Chondrocyte (in vitro differentiated cells): ENCODE data around the gene APLP2. TPM values are rescaled to one million over a fixed set of nuclear protein-coding genes. Genes with fewer than 3 reads are reported as not detected.

Experiments used
- DNase-seq: peaks from one replicate; pipeline ENCODE4 v3.0.0; 2021; ENCODE audit warnings: mixed read lengths, low spot score
- H3K27ac Mint-ChIP-seq: one replicate; pipeline ENCODE4 v1.8.0; 2021; ENCODE audit warnings: mild to moderate bottlenecking, moderate library complexity, mixed read lengths; ENCODE audit not compliant: unreplicated experiment
- H3K27me3 Mint-ChIP-seq: 2 replicates; pipeline ENCODE4 v1.8.0; 2021; ENCODE audit warnings: low read depth, mixed read lengths
- H3K36me3 Mint-ChIP-seq: 2 replicates; pipeline ENCODE4 v1.8.0; 2021; ENCODE audit warnings: low read depth, mixed read lengths
- H3K4me1 Mint-ChIP-seq: 2 replicates; pipeline ENCODE4 v1.8.0; 2021; ENCODE audit warnings: low read depth, mild to moderate bottlenecking, mixed read lengths
- H3K4me3 Mint-ChIP-seq: one replicate; pipeline ENCODE4 v1.8.0; 2021; ENCODE audit warnings: mild to moderate bottlenecking, moderate library complexity, mixed read lengths; ENCODE audit not compliant: unreplicated experiment
- H3K9me3 Mint-ChIP-seq: 2 replicates; pipeline ENCODE4 v1.8.0; 2021; ENCODE audit warnings: low read depth, mixed read lengths
- total RNA-seq: library from RNA; stranded (reverse); gene quantifications from 3 replicates; pipeline ENCODE4 v1.2.1, GENCODE V29; 2021
- TF ChIP-seq, protein P1 (sequence below): fragments of 200-600 bp; sonication (generic); IDR thresholded peaks from 2 replicates; pipeline ENCODE4 v1.5.0; 2021; ENCODE audit warnings: antibody characterized with exemption, mild to moderate bottlenecking, moderate library complexity

Gene APLP2
- total RNA-seq, 1 donor from 2014 or later: 358 TPM

DNA sequence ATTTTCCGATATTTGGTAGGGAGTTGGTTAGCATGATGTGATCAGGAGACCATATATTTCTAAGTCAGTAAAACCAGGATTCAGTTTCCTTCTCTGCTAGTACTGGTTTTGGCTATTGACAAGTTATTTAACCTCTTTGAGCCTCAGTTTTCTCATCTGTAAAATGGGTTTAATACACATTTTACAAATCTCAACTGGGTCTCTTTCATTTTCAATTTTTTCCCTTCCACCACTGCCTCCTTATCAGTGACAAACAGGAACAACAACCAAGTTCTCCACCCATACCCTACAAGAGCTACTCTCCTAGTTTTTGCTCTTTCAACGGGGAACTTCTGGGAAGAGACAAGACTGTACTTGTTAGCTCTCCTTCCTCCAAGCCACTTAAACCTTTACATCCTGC is 6.2 kb upstream of the APLP2 start:
- Mint-ChIP-seq H3K27ac (no peak overlapping the region), H3K4me1 (peaks cover 3% of the 10 kb centered on the region), H3K4me3 (no peak overlapping the region), H3K27me3 (peaks cover 31% of the 10 kb centered on the region), H3K36me3 (no peaks in the 10 kb centered on the region), H3K9me3 (no peaks in the 10 kb centered on the region)
- TF ChIP-seq, protein P1, sequence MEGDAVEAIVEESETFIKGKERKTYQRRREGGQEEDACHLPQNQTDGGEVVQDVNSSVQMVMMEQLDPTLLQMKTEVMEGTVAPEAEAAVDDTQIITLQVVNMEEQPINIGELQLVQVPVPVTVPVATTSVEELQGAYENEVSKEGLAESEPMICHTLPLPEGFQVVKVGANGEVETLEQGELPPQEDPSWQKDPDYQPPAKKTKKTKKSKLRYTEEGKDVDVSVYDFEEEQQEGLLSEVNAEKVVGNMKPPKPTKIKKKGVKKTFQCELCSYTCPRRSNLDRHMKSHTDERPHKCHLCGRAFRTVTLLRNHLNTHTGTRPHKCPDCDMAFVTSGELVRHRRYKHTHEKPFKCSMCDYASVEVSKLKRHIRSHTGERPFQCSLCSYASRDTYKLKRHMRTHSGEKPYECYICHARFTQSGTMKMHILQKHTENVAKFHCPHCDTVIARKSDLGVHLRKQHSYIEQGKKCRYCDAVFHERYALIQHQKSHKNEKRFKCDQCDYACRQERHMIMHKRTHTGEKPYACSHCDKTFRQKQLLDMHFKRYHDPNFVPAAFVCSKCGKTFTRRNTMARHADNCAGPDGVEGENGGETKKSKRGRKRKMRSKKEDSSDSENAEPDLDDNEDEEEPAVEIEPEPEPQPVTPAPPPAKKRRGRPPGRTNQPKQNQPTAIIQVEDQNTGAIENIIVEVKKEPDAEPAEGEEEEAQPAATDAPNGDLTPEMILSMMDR: no peak
- no peak for DNase-seq

DNA sequence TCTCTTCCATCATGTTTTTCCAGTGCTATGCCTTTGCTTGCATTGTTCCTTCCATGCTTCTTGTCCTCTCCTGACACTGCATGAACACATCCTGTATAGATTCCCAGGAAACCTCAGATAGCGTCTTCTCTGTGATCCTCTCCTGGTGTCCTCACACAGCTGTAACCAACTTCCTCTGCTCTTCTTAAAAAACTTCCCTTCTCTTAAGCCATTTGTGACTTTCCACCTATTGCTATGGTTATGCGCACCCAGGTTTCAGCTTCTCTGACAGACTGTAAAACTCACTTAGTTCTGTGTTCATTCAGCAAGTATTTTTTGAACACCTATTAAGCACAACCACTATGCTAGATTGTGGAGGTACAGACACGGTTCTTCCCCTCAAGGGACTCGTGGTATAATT is 5.1 kb upstream of the APLP2 start:
- Mint-ChIP-seq H3K27ac (no peak overlapping the region), H3K36me3 (no peaks in the 10 kb centered on the region), H3K4me3 (no peak overlapping the region), H3K9me3 (no peaks in the 10 kb centered on the region), H3K4me1 (peaks cover 10% of the 10 kb centered on the region), H3K27me3 (peaks cover 30% of the 10 kb centered on the region)
- TF ChIP-seq, protein P1: no peak
- no peak for DNase-seq

DNA sequence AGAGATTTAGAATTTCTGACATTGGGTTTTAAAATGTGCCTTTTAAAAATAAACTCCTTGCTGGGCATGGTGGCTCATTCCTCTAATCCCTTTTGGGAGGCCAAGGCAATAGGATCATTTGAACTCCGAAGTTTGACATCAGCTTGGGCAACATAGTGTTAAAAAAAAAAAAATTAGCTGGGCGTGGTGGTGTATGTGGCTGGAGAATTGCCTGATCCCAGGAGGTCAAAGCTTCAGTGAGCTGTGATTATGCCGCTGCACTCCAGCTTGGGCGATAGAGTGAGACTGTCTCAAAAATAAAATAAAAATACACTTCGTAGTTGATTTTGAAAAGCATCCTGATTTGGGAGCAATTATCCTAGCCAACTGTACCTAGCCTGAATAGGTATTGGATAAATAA is 3.4 kb upstream of the APLP2 start:
- TF ChIP-seq, protein P1: no peak
- H3K4me1 Mint-ChIP-seq: peaks cover 15% of the 10 kb centered on the region
- no peak for DNase-seq
- H3K27ac Mint-ChIP-seq: no peak overlapping the region
- no peaks in the 10 kb centered on the region for H3K9me3 Mint-ChIP-seq
- H3K36me3 Mint-ChIP-seq: no peaks in the 10 kb centered on the region
- H3K4me3 Mint-ChIP-seq: no peak overlapping the region
- peaks cover 17% of the 10 kb centered on the region for H3K27me3 Mint-ChIP-seq

DNA sequence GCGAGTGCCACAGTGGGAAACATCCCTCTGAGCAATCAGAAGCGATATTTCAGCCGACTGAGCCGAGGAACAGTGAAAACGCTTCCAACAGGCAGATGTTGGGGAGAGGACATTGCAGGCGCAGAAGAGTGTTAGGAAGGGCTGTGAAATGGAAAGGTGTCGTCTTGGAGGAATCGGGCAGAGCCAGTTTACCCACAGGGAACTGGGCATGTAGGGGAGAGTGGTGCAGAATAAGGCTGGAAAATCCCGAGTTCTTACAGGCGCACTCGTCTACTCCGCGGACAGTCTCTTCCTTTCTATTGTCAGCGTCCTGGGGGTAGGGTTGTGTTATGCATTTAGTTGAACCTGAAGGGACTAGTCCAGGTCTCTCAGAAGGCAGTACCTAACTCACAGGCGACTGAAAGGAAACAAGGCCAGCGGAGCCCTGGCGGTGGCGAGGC is 1.1 kb upstream of the APLP2 start:
- Mint-ChIP-seq H3K4me1 (peaks cover 29% of the 10 kb centered on the region), H3K36me3 (no peaks in the 10 kb centered on the region), H3K9me3 (no peaks in the 10 kb centered on the region), H3K4me3 (peak overlapping the region; percentile 89), H3K27me3 (peaks cover 9% of the 10 kb centered on the region), H3K27ac (peak overlapping the region; percentile 96)
- TF ChIP-seq, protein P1: no peak
- no peak for DNase-seq

DNA sequence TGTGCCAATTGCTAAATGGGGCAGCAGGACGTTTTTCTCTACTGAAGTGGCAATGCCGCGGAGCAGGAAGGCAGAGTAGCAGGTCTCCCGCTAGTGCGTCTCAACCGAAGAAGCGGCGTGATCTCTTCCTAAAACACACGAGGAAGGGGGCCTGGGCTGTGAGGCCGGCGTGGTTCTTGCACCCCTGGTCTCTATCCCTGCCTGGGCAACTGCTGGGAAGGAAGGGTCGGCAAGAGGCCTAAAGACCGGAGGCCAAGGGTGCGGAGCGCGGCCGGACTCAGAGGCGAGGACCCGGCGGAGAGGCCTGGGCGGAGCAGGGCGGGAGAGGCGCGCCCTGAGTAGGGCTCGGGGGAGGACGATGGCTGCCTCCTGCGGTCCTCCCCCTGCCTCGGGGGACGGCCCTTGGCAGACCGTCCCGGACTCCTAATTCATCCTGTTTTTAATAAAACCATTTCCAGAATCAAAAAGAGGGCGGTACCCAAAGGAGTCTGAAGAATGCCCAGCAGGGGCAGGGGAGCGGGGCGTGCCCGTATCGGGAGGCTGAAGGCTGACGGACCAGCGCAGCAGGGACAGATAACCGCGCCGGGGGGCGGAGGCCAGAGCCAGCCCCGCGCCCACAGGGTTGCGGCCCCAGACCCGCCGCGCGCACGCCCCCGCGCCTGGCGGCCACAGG is 572 bp upstream of the APLP2 start:
- peaks cover 4% of the 10 kb centered on the region for H3K27me3 Mint-ChIP-seq
- no peak for DNase-seq
- peak overlapping the region; percentile 96 for H3K27ac Mint-ChIP-seq
- TF ChIP-seq, protein P1: peak; percentile 53
- peak overlapping the region; percentile 89 for H3K4me3 Mint-ChIP-seq
- no peaks in the 10 kb centered on the region for H3K36me3 Mint-ChIP-seq
- no peaks in the 10 kb centered on the region for H3K9me3 Mint-ChIP-seq
- peaks cover 29% of the 10 kb centered on the region for H3K4me1 Mint-ChIP-seq
